WTC11 (cell line): Measurements from ENCODE around the gene NELL1. TPM values are rescaled to one million over a fixed set of nuclear protein-coding genes. Genes with fewer than 3 reads are reported as not detected.

ENCODE experiments used
- ATAC-seq: fragments of 200-7000 bp; cut with Tn5 transposase; 2 replicates; pipeline ENCODE4 v1.10.0; 2021; ENCODE audit warnings: mild to moderate bottlenecking, moderate library complexity
- CTCF ChIA-PET: fragments of 300-600 bp; sonication (Branson Sonifier 250); formaldehyde crosslinking; loops from one replicate; lab custom pipeline; 2021; ENCODE audit warnings: antibody characterized with exemption; lab: Charles Lee
- POLR2A ChIA-PET: fragments of 350-600 bp; sonication (Branson Sonifier 250); formaldehyde crosslinking; loops from one replicate; lab custom pipeline; 2021; ENCODE audit warnings: antibody characterized with exemption; lab: Charles Lee
- DNase-seq: peaks from one replicate; pipeline ENCODE4 v3.0.0; 2021; ENCODE audit warnings: low spot score
- H3K27ac Mint-ChIP-seq: 2 replicates; pipeline ENCODE4 v1.8.0; 2021; ENCODE audit warnings: mixed read lengths
- H3K27me3 Mint-ChIP-seq: 2 replicates; pipeline ENCODE4 v1.8.0; 2021; ENCODE audit warnings: low read depth, mild to moderate bottlenecking, moderate library complexity, mixed read lengths
- H3K36me3 Mint-ChIP-seq: 2 replicates; pipeline ENCODE4 v1.8.0; 2021; ENCODE audit warnings: mixed read lengths
- H3K4me1 Mint-ChIP-seq: 2 replicates; pipeline ENCODE4 v1.8.0; 2022; ENCODE audit warnings: mixed read lengths
- H3K4me3 Mint-ChIP-seq: 2 replicates; pipeline ENCODE4 v1.8.0; 2021; ENCODE audit warnings: mild to moderate bottlenecking, moderate library complexity, mixed read lengths
- H3K9me3 Mint-ChIP-seq: 2 replicates; pipeline ENCODE4 v1.8.0; 2021; ENCODE audit warnings: mixed read lengths
- CBFB ChIP-seq: sonication (generic); formaldehyde crosslinking; IDR thresholded peaks from 2 replicates; pipeline ENCODE4 v1.8.1; 2022; ENCODE audit warnings: mild to moderate bottlenecking, low read depth, missing genetic modification reagents
- CREB1 ChIP-seq: sonication (generic); formaldehyde crosslinking; IDR thresholded peaks from 2 replicates; pipeline ENCODE4 v1.8.0; 2023; ENCODE audit warnings: mild to moderate bottlenecking, missing genetic modification reagents
- CREM ChIP-seq: sonication (generic); formaldehyde crosslinking; IDR thresholded peaks from 2 replicates; pipeline ENCODE4 v1.8.1; 2022; ENCODE audit warnings: mild to moderate bottlenecking, missing genetic modification reagents, moderate library complexity
- ESRRA ChIP-seq: sonication (generic); formaldehyde crosslinking; IDR thresholded peaks from 2 replicates; pipeline ENCODE4 v1.8.1; 2022; ENCODE audit warnings: mild to moderate bottlenecking, missing genetic modification reagents, borderline replicate concordance
- FOXJ3 ChIP-seq: sonication (generic); formaldehyde crosslinking; IDR thresholded peaks from 2 replicates; pipeline ENCODE4 v1.9.0; 2021; ENCODE audit warnings: missing genetic modification reagents, mild to moderate bottlenecking, borderline replicate concordance
- HMGXB4 ChIP-seq: sonication (generic); formaldehyde crosslinking; IDR thresholded peaks from 2 replicates; pipeline ENCODE4 v1.8.1; 2023; ENCODE audit warnings: mild to moderate bottlenecking, moderate library complexity, missing genetic modification reagents
- KAT7 ChIP-seq: sonication (generic); formaldehyde crosslinking; IDR thresholded peaks from 2 replicates; pipeline ENCODE4 v1.8.1; 2023; ENCODE audit warnings: missing genetic modification reagents, mild to moderate bottlenecking, borderline replicate concordance
- MXD4 ChIP-seq: fragments of 250-450 bp; sonication (Bioruptor Pico); IDR thresholded peaks from 2 replicates; pipeline ENCODE4 v1.8.0; 2021; ENCODE audit warnings: mild to moderate bottlenecking, moderate library complexity, borderline replicate concordance
- NR3C1 ChIP-seq: sonication (generic); formaldehyde crosslinking; conservative IDR thresholded peaks from 2 replicates; pipeline ENCODE4 v1.8.1; 2023; ENCODE audit warnings: low read depth, mild to moderate bottlenecking, missing genetic modification reagents
- PREB ChIP-seq: sonication (generic); formaldehyde crosslinking; IDR thresholded peaks from 2 replicates; pipeline ENCODE4 v1.8.1; 2022; ENCODE audit warnings: mild to moderate bottlenecking, missing genetic modification reagents, moderate library complexity, borderline replicate concordance
- PRRX2 ChIP-seq: fragments of 250-450 bp; sonication (Bioruptor Pico); IDR thresholded peaks from 2 replicates; pipeline ENCODE4 v1.8.0; 2021; ENCODE audit warnings: mild to moderate bottlenecking
- RORB ChIP-seq: fragments of 250-450 bp; sonication (Bioruptor Pico); IDR thresholded peaks from 2 replicates; pipeline ENCODE4 v1.9.0; 2021; ENCODE audit warnings: mild to moderate bottlenecking
- TCF7 ChIP-seq: sonication (generic); formaldehyde crosslinking; IDR thresholded peaks from 2 replicates; pipeline ENCODE4 v1.8.0; 2022; ENCODE audit warnings: mild to moderate bottlenecking, low read depth, missing genetic modification reagents, moderate library complexity
- ZNF219 ChIP-seq: sonication (generic); formaldehyde crosslinking; IDR thresholded peaks from 2 replicates; pipeline ENCODE4 v1.8.0; 2023; ENCODE audit warnings: missing genetic modification reagents, mild to moderate bottlenecking, borderline replicate concordance
- ZNF263 ChIP-seq: sonication (generic); formaldehyde crosslinking; IDR thresholded peaks from 2 replicates; pipeline ENCODE4 v1.8.1; 2022; ENCODE audit warnings: low read depth, mild to moderate bottlenecking, moderate library complexity, missing genetic modification reagents
- ZNF423 ChIP-seq: fragments of 250-450 bp; sonication (Bioruptor Pico); IDR thresholded peaks from 2 replicates; pipeline ENCODE4 v2.1.2; 2022; ENCODE audit warnings: mild to moderate bottlenecking, moderate library complexity
- ZNF532 ChIP-seq: fragments of 250-450 bp; sonication (Bioruptor Pico); IDR thresholded peaks from 2 replicates; pipeline ENCODE4 v1.9.0; 2021; ENCODE audit warnings: mild to moderate bottlenecking, borderline replicate concordance
- total RNA-seq: library from RNA; stranded (reverse); gene quantifications from 3 replicates; pipeline ENCODE4 v1.2.3, GENCODE V29; 2021
- TF ChIP-seq, protein P1 (sequence below): sonication (generic); formaldehyde crosslinking; IDR thresholded peaks from 2 replicates; pipeline ENCODE4 v1.8.1; 2023; ENCODE audit warnings: mild to moderate bottlenecking, missing genetic modification reagents, moderate library complexity
- TF ChIP-seq, protein P2 (sequence below): sonication (generic); formaldehyde crosslinking; IDR thresholded peaks from 2 replicates; pipeline ENCODE4 v1.8.0; 2022; ENCODE audit warnings: mild to moderate bottlenecking, missing genetic modification reagents

NELL1 gene
- total RNA-seq, 1 experiment from 2014 or later, result 1.8 TPM

DNA sequence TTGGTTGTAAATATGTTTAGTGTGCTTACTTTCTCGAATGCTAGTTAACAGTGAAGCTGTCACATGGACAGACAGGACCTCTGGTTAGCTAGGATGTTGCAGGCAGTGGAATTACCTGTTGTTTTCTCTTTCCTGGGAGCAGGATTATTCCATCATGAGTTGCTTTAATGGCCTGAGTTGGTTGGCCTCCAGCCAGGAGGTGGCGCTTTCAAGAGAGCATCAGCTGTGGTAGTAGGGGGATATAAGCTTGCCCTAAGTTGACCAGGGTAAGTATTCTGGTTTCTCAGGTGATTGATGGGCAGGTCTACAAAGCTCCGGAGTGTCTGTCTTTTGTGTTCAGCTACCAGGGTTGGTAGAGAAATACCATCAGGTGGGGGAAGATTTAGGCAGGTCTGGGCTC is 43.5 kb downstream of the NELL1 start:
- CTCF ChIA-PET, result interaction anchor here (0.6 to 1.7 kb wide), 5 partner anchors 42 to 519 kb away, joined by 3 to 6 read pairs (median 5); no protein-coding TSS in a partner anchor
- ATAC-seq, result peak; percentile 38; the same call in 1 of the 2 replicates

DNA sequence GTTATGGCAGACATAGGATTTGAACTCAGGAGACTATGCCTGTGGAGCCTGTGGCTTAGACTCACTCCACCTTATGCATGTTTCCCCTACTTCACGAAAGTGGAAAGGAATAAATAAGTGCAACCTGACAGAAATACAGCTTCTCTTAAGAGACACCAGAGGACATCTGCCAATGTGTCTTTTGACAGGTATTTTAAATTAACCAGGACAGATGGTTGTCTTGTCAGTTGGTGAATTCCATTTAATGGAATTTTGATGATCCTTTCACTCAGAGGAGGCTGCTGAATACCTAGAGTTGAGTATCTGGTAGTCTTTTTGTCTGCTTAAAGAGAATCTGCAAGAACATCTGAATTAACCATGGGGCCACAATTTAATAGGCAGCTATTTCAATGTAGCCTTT is 46.1 kb downstream of the NELL1 start:
- CTCF ChIA-PET, result interaction anchor here (0.7 kb wide), 1 partner anchor 583 kb away, joined by 3 read pairs; no protein-coding TSS in a partner anchor
- ATAC-seq (no peak), DNase-seq (no peak)
- no peaks in the 10 kb centered on the region for H3K36me3 Mint-ChIP-seq
- POLR2A ChIA-PET, result no interaction called here
- H3K4me3 Mint-ChIP-seq, result no peak overlapping the region
- H3K27me3 Mint-ChIP-seq, result no peaks in the 10 kb centered on the region
- no peak overlapping the region for H3K27ac Mint-ChIP-seq
- H3K4me1 Mint-ChIP-seq, result no peaks in the 10 kb centered on the region
- H3K9me3 Mint-ChIP-seq, result peaks cover 6% of the 10 kb centered on the region
- no peak for TF ChIP-seq ZNF219 (CRISPR knock-in tag)
- TF ChIP-seq ZNF423, result no peak
- no peak for TF ChIP-seq ESRRA
- TF ChIP-seq NR3C1, result no peak
- TF ChIP-seq, protein P1, sequence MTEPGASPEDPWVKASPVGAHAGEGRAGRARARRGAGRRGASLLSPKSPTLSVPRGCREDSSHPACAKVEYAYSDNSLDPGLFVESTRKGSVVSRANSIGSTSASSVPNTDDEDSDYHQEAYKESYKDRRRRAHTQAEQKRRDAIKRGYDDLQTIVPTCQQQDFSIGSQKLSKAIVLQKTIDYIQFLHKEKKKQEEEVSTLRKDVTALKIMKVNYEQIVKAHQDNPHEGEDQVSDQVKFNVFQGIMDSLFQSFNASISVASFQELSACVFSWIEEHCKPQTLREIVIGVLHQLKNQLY (CRISPR knock-in tag), result no peak
- TF ChIP-seq TCF7 (CRISPR knock-in tag), result no peak
- no peak for TF ChIP-seq PREB (CRISPR knock-in tag)
- TF ChIP-seq CBFB (CRISPR knock-in tag), result no peak
- TF ChIP-seq CREM (CRISPR knock-in tag), result no peak
- TF ChIP-seq KAT7 (CRISPR knock-in tag), result no peak
- TF ChIP-seq FOXJ3 (CRISPR knock-in tag), result no peak
- no peak for TF ChIP-seq HMGXB4 (CRISPR knock-in tag)
- no peak for TF ChIP-seq RORB (CRISPR knock-in tag)
- TF ChIP-seq CREB1 (CRISPR knock-in tag), result no peak
- no peak for TF ChIP-seq PRRX2

More for the DNA sequence above, 43.5 kb downstream of the NELL1 start:
- H3K27me3 Mint-ChIP-seq, result no peaks in the 10 kb centered on the region
- H3K36me3 Mint-ChIP-seq, result peaks cover 9% of the 10 kb centered on the region; the same call in 1 of the 2 replicates
- POLR2A ChIA-PET, result no interaction called here
- no peak for TF ChIP-seq ZNF263
- no peak for TF ChIP-seq ZNF532 (CRISPR knock-in tag)
- TF ChIP-seq, protein P2, sequence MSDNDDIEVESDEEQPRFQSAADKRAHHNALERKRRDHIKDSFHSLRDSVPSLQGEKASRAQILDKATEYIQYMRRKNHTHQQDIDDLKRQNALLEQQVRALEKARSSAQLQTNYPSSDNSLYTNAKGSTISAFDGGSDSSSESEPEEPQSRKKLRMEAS, result no peak
- TF ChIP-seq CREB1 (CRISPR knock-in tag), result no peak
- TF ChIP-seq PREB (CRISPR knock-in tag), result no peak
- TF ChIP-seq MXD4, result no peak
- H3K4me3 Mint-ChIP-seq, result no peak overlapping the region
- no peaks in the 10 kb centered on the region for H3K4me1 Mint-ChIP-seq
- H3K9me3 Mint-ChIP-seq, result peaks cover 20% of the 10 kb centered on the region
- peak; percentile 14 for DNase-seq
- H3K27ac Mint-ChIP-seq, result no peak overlapping the region
